OCI-LY1 (cell line): Measurements from ENCODE around the gene CCDC32.

Experiments used
- EZH2 ChIP-seq: fragments of 200-600 bp; sonication (generic), shearing (Covaris generic); IDR thresholded peaks from 2 replicates; pipeline ENCODE4 v1.8.0; 2017; ENCODE audit warnings: borderline replicate concordance, mixed run types, mild to moderate bottlenecking, antibody characterized with exemption, low read length, moderate library complexity, mixed read lengths
- TF ChIP-seq, protein P1 (sequence below): fragments of 200-600 bp; sonication (generic), shearing (Covaris generic); IDR thresholded peaks from 2 replicates; pipeline ENCODE4 v1.5.1; 2017; ENCODE audit warnings: mild to moderate bottlenecking, antibody characterized with exemption, low read length, moderate library complexity, mixed read lengths

DNA sequence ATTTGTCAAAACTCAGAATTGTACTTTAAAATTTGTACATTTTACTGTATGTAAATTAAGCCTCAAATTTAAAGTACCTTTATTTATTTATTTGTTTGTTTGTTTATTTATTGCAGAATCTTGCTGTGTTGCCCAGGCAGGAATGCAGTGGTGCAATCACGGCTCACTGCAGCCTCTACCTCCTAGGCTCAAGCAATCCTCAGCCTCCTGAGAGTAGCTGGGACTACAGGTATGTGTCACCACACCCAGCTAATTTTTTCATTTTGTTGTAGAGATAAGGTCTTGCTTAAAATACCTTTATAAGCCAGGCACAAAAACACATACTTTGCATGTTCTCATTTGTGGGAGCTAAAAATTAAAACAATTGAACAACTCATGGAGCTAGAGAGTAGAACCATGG lies 56.6 kb downstream of the CCDC32 start:
- TF ChIP-seq, protein P1, sequence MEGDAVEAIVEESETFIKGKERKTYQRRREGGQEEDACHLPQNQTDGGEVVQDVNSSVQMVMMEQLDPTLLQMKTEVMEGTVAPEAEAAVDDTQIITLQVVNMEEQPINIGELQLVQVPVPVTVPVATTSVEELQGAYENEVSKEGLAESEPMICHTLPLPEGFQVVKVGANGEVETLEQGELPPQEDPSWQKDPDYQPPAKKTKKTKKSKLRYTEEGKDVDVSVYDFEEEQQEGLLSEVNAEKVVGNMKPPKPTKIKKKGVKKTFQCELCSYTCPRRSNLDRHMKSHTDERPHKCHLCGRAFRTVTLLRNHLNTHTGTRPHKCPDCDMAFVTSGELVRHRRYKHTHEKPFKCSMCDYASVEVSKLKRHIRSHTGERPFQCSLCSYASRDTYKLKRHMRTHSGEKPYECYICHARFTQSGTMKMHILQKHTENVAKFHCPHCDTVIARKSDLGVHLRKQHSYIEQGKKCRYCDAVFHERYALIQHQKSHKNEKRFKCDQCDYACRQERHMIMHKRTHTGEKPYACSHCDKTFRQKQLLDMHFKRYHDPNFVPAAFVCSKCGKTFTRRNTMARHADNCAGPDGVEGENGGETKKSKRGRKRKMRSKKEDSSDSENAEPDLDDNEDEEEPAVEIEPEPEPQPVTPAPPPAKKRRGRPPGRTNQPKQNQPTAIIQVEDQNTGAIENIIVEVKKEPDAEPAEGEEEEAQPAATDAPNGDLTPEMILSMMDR: no peak
- no peak for TF ChIP-seq EZH2
